ENCODE measurements around the gene ABCD4. TPM values are rescaled to one million over a fixed set of nuclear protein-coding genes. Genes with fewer than 3 reads are reported as not detected.

The ABCD4 gene
- polyA plus RNA-seq, 3 donors from 2014 or later: 26.3 to 34.6 (median 31.9) TPM

DNA sequence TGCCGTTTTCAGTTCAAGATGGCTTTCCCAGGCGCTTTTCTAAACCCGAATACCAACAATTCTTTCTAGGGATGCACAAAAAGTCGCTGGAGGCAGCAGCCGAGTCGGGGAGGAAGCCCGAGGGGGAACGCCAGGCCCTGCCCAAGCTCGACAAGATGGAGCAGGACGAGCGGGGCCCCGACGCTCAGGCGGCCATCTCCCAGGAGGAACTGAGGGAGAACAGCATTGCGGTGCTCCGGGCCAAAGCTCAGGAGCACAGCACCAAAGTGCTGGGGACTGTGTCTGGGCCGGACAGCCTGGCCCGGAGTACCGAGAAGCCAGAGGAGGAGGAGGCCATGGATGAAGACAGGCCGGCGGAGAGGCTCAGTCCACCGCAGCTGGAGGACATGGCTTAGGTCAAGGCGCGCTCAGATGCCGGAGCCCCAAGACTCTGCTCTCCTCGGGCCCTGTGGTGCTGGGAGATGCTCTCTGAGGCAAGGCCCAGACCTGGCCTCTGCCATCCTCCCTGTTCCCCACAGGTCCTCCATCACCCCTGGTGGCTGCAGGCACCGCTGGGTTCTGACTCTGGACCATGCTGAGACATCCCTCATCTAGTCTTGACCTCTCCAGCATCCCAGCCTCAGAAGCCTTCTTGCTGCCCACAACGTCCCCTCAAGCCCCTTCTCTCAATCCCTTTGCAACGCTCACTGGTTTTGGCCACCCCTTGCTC, 42.1 kb downstream of the ABCD4 start:
- Mint-ChIP-seq H3K36me3 (no peaks in the 10 kb centered on the region), H3K27me3 (ENCODE audit: low read depth in 3 of 3) (peaks cover 0 to 7% (median 3%) of the 10 kb centered on the region in 3 donors), H3K27ac (no peak overlapping the region), H3K4me3 (no peak overlapping the region), H3K4me1 (peaks cover 6 to 11% of the 10 kb centered on the region in 2 donors), H3K9me3 (no peaks in the 10 kb centered on the region)
- DNase-seq: no peak

DNA sequence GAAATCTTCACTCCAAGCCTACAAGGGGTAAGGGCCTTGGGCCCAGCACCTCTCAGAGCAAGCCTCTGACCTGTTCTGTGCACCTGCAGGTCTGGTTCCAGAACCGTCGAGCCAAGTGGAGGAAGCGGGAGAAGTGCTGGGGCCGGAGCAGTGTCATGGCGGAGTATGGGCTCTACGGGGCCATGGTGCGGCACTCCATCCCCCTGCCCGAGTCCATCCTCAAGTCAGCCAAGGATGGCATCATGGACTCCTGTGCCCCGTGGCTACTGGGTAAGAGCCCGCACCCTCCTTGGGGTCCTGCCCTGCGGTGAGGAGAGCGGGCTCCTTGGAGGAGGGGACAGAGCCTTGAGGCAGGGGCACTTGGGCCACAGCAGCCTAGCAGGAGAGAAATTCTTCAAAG, 43.2 kb downstream of the ABCD4 start:
- Mint-ChIP-seq H3K27ac (no peak overlapping the region), H3K27me3 (ENCODE audit: low read depth in 3 of 3) (peaks cover 0 to 6% (median 3%) of the 10 kb centered on the region in 3 donors), H3K4me3 (peak overlapping the region in 3 of 5 donors; percentile 44 to 57 (median 50)), H3K4me1 (peaks cover 6 to 11% of the 10 kb centered on the region in 2 donors), H3K36me3 (no peaks in the 10 kb centered on the region), H3K9me3 (no peaks in the 10 kb centered on the region)
- DNase-seq: no peak

DNA sequence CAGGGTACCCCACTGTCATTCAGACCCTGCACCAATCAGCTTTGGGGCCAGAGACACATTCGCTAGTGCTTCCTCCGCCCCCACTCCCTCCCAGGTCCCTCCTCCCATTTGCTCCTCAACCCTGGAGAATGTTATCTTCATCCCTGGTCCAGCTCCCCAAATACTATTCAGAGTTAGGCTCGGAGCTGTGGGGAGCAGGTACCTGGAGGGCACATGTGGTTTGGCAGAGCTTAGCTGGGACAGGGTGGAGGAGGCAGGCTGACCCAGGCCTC, 44.0 kb downstream of the ABCD4 start:
- no peak for DNase-seq
- H3K27me3 Mint-ChIP-seq (ENCODE audit: low read depth in 3 of 3): peaks cover 0 to 6% (median 3%) of the 10 kb centered on the region in 3 donors
- H3K4me3 Mint-ChIP-seq: peak overlapping the region in 2 of 5 donors; percentile 50 to 70
- H3K9me3 Mint-ChIP-seq: no peaks in the 10 kb centered on the region
- H3K27ac Mint-ChIP-seq: no peak overlapping the region
- peaks cover 6 to 11% of the 10 kb centered on the region in 2 donors for H3K4me1 Mint-ChIP-seq
- no peaks in the 10 kb centered on the region for H3K36me3 Mint-ChIP-seq

DNA sequence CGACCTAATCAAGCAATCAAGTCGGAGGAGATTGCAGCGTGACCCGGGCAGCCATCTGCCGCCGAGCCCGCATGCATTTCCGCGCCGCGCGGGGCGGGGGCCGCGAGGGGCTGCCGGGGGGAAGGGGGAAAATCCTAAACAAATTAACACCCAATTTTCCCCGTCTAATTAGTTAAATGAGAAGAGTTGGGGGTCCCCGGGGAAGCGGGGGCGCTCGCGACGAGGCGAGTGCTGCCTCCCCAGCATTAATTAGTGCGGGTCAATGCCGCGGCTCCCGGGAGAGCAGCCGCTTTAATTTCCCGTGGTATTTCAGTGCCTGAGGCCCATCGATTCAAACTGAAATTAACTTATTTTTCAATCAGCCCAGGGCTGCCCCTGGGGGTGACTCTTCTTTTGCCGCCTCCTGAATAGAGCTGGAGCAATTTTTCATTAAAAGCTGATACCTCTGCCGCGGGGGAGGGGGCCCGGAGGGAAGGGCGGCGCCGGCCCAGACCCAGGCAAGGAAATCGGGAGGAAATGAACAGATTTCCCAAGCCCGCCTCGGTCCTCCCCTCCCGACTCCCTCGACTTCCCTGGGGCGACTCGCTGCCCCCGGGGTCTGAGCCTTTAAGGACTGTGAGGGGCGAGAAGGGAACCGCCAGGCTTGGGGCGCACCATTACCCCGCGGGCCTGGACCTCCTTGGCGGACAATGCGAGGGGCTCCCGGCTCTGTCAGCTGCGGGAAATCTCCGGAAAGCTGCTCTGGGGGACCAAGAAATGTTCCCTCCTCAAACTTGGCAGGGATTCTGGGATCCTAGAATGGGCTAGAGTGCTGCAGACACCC, 44.6 kb downstream of the ABCD4 start:
- DNase-seq: no peak
- Mint-ChIP-seq H3K4me1 (peaks cover 6 to 11% of the 10 kb centered on the region in 2 donors), H3K27me3 (ENCODE audit: low read depth in 3 of 3) (peaks cover 0 to 6% (median 3%) of the 10 kb centered on the region in 3 donors), H3K27ac (no peak overlapping the region), H3K9me3 (no peaks in the 10 kb centered on the region), H3K36me3 (no peaks in the 10 kb centered on the region), H3K4me3 (peak overlapping the region; percentile 79 to 88 (median 83))

DNA sequence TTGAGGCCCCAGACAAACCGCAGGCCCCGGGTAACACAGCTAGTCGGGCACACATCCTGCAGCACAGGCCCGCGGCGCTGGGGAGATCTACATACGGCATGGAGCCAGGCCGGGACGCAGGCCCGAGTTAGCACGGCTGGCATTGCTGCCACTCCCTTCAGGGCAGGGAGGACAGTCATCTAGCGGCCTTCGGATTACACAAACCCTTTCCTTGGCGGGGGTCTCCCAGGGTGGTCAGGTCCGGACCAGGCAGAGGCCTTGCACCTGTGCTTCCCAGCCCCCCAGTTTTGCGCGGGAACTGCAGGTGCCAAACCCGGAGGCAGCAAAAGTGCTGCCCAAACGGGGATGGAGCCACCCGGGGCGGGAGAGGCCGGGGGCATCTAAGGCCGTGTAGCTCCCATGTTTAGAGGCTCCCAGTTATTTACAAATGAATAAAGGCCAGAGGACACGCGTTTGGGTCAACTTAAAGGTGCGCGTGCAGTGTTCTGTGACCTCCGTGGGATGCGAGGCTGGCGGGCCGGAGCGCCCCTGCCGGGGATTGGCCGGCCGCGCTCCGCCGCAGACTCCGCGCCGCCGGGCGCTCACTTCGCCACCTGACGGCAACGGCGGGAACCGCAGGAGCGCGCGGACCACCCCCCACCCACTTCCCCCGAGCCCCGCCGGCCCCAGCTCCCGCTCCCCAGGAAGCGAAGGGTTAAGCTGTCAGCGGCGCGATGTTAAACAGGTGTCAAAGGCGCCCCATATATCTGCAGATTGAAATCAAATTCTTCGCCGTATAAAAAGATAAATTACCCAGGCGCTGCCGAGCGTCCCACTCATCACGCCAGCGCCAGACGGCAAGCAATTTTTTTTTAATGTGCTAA, 45.4 kb downstream of the ABCD4 start:
- peaks cover 0 to 6% (median 6%) of the 10 kb centered on the region in 3 donors for H3K27me3 Mint-ChIP-seq (ENCODE audit: low read depth in 3 of 3)

DNA sequence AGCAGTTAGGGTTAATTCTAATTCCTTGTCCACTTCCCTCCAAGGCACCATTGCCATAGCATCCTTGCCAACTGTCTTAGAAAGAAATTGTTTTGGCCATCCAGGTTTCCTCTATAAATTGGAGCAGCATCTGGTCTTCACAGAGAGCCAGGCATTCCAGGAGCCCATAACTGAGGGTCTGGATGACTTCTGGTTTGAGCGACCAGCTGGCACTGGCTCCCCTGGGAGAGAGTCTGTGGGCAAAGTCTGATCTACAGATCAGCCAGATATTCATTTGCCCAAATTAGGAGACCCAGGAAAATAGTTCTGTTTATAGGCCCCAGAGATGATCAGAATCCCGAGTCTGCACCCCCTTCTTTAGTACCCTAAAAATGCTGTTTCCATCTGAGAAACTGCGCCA, 47.5 kb downstream of the ABCD4 start:
- peaks cover 6 to 9% (median 7%) of the 10 kb centered on the region in 3 donors for H3K27me3 Mint-ChIP-seq (ENCODE audit: low read depth in 3 of 3)
- peak overlapping the region in 1 of 5 donors; percentile 29 for H3K4me3 Mint-ChIP-seq

More for the DNA sequence above, 45.4 kb downstream of the ABCD4 start:
- H3K36me3 Mint-ChIP-seq: no peaks in the 10 kb centered on the region
- H3K27ac Mint-ChIP-seq: no peak overlapping the region
- DNase-seq: peak; percentile 39 to 65 (median 54)
- peaks cover 6 to 11% of the 10 kb centered on the region in 2 donors for H3K4me1 Mint-ChIP-seq
- H3K9me3 Mint-ChIP-seq: no peaks in the 10 kb centered on the region
- peak overlapping the region; percentile 79 to 88 (median 83) for H3K4me3 Mint-ChIP-seq

DNA sequence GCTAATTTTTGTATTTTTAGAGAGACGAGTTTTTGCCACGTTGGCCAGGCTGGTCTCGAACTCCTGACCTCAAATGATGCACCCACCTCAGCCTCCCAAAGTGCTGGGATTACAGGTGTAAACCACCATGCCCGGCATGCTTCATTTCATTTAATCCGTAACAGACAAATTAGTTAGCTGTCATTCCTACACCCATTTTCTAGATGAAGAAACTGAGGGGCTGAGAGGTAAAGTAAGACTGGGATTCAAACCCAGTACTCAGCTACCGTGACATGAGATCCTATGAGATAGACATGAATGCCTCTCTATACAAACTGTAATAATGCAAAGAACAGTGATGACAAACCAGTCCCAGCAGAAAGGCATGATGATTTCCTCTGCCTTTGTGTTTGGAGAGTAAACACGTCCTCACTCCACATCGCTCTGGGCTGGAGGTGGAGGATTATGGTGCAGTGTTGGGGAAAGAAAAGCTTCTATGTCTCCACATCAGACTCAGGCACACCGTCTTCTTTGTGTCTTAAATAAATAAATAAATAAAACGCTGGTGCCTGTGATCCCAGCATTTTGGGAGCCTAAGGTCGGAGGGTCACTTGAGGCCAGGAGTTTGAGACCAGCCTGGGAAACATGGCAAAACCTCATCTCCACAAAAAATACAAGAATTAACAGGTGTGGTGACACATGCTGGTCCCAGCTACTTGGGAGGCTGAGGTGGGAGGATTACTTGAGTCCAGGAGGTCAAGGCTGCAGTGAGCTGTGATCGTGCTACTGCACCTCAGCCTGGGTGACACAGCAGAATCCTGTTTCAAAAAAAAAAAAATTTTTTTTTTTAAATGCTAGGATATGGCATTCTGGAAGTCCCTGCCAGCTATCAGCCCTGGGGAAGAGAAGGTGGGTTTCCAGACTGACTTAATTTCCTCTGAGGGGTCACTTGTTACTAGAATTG, 53.0 kb downstream of the ABCD4 start:
- no peak for DNase-seq
- H3K4me1 Mint-ChIP-seq: peaks cover 6 to 7% of the 10 kb centered on the region in 2 donors
- H3K27me3 Mint-ChIP-seq (ENCODE audit: low read depth in 3 of 3): peaks cover 6 to 19% (median 12%) of the 10 kb centered on the region in 3 donors
- no peak overlapping the region for H3K4me3 Mint-ChIP-seq
- no peaks in the 10 kb centered on the region for H3K9me3 Mint-ChIP-seq
- no peak overlapping the region for H3K27ac Mint-ChIP-seq
- H3K36me3 Mint-ChIP-seq: no peaks in the 10 kb centered on the region

More for the DNA sequence above, 47.5 kb downstream of the ABCD4 start:
- Mint-ChIP-seq H3K27ac (no peak overlapping the region), H3K4me1 (peaks cover 12 to 18% of the 10 kb centered on the region in 2 donors), H3K36me3 (no peaks in the 10 kb centered on the region), H3K9me3 (no peaks in the 10 kb centered on the region)
- DNase-seq: no peak

DNA sequence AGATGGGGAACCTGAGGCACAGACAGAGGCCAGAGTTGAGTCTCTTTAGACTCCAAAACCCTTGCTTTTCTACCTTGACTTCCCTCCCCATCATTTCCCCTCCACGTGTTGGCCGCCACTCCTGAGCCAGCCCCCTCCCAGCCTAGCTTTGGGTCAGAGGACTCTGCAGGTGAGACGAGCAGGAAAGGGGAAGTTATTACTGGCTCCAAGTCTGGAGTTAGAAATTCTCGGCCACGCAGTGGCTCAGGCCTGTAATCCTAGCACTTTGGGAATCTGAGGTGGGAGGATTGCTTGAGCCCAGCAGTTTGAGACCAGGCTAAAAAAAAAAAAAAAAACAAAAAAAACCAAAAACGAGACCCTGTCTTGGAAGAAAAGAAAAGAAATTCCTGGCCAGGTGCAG, 54.7 kb downstream of the ABCD4 start:
- peaks cover 0 to 7% (median 0%) of the 10 kb centered on the region in 3 donors for H3K36me3 Mint-ChIP-seq
- no peak overlapping the region for H3K27ac Mint-ChIP-seq
- H3K4me3 Mint-ChIP-seq: no peak overlapping the region
- no peak for DNase-seq
- H3K4me1 Mint-ChIP-seq: peaks cover 6 to 7% of the 10 kb centered on the region in 2 donors
- no peaks in the 10 kb centered on the region for H3K9me3 Mint-ChIP-seq
- peaks cover 13 to 33% (median 16%) of the 10 kb centered on the region in 3 donors for H3K27me3 Mint-ChIP-seq (ENCODE audit: low read depth in 3 of 3)

DNA sequence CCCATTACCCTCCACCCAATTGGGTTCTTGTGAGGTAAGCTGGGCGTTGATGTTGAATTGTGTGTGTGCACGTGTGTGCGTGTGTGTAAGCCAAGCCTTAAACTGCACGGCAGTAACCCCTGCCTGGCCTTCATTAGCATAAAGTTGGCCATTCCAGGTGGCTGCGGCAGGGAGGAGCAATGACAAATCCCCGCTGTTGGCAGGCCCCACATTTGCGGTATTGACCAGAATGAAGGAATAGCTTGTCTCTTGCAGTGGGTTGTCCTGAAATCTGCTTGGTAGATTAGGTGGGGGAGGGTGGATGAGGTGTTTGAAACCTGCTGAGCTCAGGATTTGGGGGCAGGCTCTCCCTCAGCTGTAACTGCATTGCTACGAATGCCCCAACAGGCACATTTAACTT, 56.2 kb downstream of the ABCD4 start:
- no peak overlapping the region for H3K4me3 Mint-ChIP-seq

DNA sequence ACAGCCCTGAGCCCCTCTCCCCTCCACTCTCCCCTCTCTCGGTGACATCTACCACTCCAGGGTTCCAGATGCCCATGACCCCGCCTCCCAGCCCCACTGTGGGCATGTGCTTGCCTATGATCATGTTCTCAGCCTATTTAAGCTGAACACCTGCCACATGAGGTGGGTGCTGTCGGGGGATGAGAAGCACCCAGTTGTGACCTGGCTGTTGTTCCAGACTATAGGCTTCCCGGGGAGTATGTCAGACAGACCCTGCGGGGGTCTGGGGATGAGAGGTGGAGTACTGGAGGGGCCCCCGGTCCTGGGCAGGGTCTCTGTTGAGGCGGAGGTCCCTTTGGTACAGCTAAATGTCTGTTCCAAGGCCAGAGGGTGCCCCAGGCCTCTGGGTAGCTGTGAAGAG, 57.4 kb downstream of the ABCD4 start:
- Mint-ChIP-seq H3K27ac (no peak overlapping the region), H3K4me1 (peaks cover 5 to 9% of the 10 kb centered on the region in 2 donors), H3K27me3 (ENCODE audit: low read depth in 3 of 3) (peaks cover 16 to 37% (median 25%) of the 10 kb centered on the region in 3 donors), H3K36me3 (peaks cover 0 to 7% (median 0%) of the 10 kb centered on the region in 3 donors), H3K4me3 (no peak overlapping the region), H3K9me3 (no peaks in the 10 kb centered on the region)
- no peak for DNase-seq

More for the DNA sequence above, 56.2 kb downstream of the ABCD4 start:
- Mint-ChIP-seq H3K27ac (no peak overlapping the region), H3K36me3 (peaks cover 0 to 7% (median 0%) of the 10 kb centered on the region in 3 donors), H3K4me1 (peaks cover 7 to 10% of the 10 kb centered on the region in 2 donors), H3K27me3 (ENCODE audit: low read depth in 3 of 3) (peaks cover 16 to 38% (median 26%) of the 10 kb centered on the region in 3 donors), H3K9me3 (no peaks in the 10 kb centered on the region)
- no peak for DNase-seq

DNA sequence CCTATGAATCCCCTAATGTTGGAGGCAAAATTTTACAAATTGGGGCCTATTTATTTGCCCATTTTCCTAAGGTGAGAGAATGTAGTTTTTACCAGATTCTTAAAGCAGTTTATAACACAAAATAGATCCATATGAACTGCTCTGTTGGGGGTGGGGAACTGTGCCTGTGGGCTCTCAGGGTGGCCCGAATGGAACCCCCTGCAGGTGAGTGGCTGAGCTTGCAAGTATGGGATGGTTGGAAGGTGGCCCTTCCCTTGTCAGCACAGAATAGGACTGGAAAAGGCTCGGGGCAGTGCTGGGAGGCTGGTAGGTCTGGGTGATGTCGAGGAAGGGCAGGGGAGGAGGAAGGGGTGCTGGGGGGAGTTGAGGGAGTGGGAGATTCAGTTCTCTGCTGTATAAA, 58.6 kb downstream of the ABCD4 start:
- no peak overlapping the region for H3K27ac Mint-ChIP-seq
- DNase-seq: no peak
- no peak overlapping the region for H3K4me3 Mint-ChIP-seq
- H3K4me1 Mint-ChIP-seq: peaks cover 5 to 9% of the 10 kb centered on the region in 2 donors
- peaks cover 16 to 37% (median 25%) of the 10 kb centered on the region in 3 donors for H3K27me3 Mint-ChIP-seq (ENCODE audit: low read depth in 3 of 3)
- no peaks in the 10 kb centered on the region for H3K9me3 Mint-ChIP-seq
- H3K36me3 Mint-ChIP-seq: peaks cover 0 to 7% (median 0%) of the 10 kb centered on the region in 3 donors

DNA sequence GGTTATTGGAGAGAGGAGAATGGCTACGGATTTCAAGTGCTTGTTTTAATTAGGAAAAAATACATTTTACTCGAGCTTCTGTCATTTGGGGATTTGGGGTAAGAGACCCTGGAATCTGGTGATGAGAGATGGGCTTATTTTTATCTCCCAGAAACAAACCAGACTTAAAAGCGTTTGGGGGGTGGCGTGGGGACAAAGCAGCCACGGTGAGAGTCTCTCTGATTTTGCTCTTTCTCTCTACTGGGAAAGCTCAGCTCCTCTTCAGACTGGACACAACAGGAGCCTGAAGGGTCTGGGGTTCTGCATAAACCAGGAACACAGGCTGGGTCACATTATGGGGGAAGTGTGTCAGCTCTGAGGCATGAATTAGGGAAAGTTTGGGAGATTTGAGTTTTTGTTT, 59.7 kb downstream of the ABCD4 start:
- Mint-ChIP-seq H3K36me3 (peaks cover 0 to 7% (median 0%) of the 10 kb centered on the region in 3 donors), H3K9me3 (no peaks in the 10 kb centered on the region), H3K27me3 (ENCODE audit: low read depth in 3 of 3) (peaks cover 16 to 39% (median 34%) of the 10 kb centered on the region in 3 donors), H3K4me1 (peaks cover 5 to 9% of the 10 kb centered on the region in 2 donors), H3K4me3 (no peak overlapping the region), H3K27ac (no peak overlapping the region)
- DNase-seq: no peak

DNA sequence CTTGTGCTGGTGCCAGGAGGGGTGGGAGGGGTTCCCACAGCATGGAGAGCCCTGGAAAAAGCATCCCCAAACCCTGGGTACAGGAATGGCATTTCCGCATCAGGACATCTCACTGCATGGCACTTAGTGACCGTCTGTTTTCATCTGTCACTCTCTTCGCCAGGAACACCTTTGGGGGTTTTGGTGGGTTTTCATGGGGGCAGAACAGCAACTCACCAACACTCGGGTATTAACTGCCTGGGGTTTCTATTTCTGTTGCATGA, 60.0 kb downstream of the ABCD4 start:
- Mint-ChIP-seq H3K27me3 (ENCODE audit: low read depth in 3 of 3) (peaks cover 16 to 39% (median 37%) of the 10 kb centered on the region in 3 donors), H3K4me3 (no peak overlapping the region), H3K36me3 (peaks cover 0 to 7% (median 0%) of the 10 kb centered on the region in 3 donors), H3K4me1 (peaks cover 5 to 9% of the 10 kb centered on the region in 2 donors), H3K9me3 (no peaks in the 10 kb centered on the region), H3K27ac (no peak overlapping the region)
- DNase-seq: no peak

All from immature natural killer cell (primary cell).